Right forelimb (tissue), 1 donor: Measurements from ENCODE around the gene NOP56.
"Not testable (repeated sequence)": the region's sequence is repeated elsewhere in the genome, so short reads cannot be mapped to it uniquely, and the experiment has no call there.

Experiments used
- DNase-seq: peaks from one replicate; pipeline ENCODE4 v3.0.0-alpha.2; 2018

Gene NOP56

DNA sequence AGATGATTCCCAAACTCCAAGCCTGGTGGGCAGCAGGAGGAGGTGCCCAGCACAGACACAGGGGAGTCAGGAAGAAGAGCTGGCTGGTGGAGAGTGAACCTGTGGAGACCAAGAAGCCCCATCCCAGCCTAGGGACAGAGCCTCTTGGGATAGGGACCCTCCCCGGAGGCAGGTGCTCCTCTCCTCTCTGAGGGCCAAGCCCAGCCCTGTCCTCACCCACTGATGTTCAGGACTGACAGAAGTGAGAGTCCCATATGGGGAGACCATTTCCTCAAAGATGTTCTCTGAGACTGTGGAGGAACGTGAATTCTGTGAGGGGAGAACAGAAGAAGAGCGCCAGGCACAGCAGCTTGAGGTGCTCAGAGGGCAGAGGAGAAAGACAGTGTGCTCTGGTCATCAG, 37.8 kb downstream of the NOP56 start:
- no peak for DNase-seq

- no peak for DNase-seq
Observed at GRCh38 chr20:2690718-2691117, 38.3 kb downstream of the NOP56 start.

GRCh38 chr20:2691127-2691526, 38.7 kb downstream of the NOP56 start:
- DNase-seq, result no peak

GRCh38 chr20:2691663-2692035, 39.2 kb downstream of the NOP56 start:
- no peak for DNase-seq

DNA sequence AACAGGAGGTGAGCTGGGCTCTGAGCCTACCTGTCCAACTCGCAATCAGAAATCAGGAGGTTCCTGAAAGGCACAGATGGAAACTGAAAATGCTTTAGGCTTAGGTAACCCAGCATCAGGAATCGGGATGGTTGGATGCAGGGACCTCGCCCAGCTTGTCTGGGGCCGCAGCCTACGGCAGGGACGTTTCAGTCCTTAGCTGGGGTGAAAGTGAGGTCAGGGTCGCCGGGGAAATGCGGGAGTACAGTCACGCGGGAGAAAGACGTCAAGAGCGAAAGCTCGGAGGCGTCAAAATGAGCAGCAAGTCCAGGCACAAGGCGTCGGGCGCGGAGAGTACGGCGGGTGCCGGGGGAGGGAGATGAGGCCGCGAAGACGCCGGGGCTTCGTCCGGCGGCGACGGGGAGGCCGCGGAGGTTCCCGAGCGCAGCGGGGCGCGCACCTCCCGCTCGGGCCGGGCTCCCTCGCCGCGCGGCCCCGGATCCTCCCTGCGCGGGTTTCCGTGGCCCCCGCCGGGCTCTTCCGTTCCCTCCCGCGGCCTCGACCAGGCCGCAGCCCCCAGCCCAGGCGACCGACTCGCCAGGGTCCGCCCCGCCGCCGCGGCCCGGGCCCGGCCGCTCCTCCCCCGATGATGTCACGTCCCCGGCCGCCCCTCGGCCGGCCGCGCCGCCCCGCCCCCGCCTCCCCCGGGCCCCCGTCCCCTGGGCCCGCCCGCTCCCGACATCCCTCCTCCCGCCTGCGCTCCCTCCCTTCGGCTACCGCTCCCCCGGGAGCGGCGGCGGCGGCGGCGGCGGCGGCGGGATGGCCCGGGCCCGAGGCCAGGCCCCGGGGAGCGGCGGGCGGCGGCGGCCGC, 39.8 kb downstream of the NOP56 start, which contains the start of gene EBF4:
Gene EBF4, plus strand, starts transcription at position 745 of the 850 bp plus-strand sequence. CDS start 866 bp downstream, outside the sequence.
- DNase-seq, result peak; percentile 59

GRCh38 chr20:2692886-2693285, 40.5 kb downstream of the NOP56 start:
- no peak for DNase-seq

- DNase-seq, result no peak
Observed at GRCh38 chr20:2693286-2694007, 41.0 kb downstream of the NOP56 start.

DNA sequence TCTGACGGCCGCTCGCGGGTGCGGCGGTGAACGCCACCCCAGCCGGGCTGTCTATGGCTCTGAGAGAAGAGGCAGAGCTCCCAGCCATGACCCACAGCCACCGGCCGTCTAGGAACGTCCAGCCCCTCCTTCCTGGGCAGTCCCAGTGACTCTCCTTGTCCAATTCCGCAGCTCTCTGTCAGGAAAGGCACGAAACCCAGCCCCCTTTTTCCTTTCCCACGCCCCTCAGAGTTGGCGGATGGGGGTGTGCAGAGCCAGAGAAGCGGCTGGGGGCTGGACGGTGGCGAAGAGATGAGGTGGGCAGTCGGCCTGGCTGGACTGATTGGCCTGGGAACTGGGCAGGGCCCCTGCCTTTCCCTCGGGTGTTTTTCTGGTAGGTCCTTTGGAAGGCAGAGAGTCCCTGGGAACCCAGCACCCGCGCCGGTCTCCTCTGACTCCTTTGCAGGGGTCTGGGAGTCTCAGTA, 41.6 kb downstream of the NOP56 start:
- DNase-seq, result peak; percentile 39

DNA sequence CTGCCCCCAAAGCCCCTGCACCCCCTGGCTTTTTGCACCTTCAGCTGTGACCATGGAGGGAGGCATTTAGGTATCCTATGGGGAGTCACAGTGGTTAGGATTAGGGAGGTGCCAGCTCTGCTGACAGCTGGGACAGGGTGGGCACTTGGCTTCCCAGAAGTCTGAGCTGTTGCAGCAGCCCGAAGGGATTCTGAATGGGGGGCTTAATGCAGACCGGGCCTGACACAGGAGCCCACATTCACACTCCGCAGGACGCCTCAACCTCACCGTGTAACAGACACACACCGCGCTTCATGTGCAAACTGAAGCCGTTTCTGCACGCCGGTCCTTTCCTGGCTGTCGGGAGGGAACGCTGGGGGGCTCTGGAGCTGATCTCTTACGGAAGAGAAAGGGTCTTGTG, 42.1 kb downstream of the NOP56 start:
- peak; percentile 39 for DNase-seq

DNA sequence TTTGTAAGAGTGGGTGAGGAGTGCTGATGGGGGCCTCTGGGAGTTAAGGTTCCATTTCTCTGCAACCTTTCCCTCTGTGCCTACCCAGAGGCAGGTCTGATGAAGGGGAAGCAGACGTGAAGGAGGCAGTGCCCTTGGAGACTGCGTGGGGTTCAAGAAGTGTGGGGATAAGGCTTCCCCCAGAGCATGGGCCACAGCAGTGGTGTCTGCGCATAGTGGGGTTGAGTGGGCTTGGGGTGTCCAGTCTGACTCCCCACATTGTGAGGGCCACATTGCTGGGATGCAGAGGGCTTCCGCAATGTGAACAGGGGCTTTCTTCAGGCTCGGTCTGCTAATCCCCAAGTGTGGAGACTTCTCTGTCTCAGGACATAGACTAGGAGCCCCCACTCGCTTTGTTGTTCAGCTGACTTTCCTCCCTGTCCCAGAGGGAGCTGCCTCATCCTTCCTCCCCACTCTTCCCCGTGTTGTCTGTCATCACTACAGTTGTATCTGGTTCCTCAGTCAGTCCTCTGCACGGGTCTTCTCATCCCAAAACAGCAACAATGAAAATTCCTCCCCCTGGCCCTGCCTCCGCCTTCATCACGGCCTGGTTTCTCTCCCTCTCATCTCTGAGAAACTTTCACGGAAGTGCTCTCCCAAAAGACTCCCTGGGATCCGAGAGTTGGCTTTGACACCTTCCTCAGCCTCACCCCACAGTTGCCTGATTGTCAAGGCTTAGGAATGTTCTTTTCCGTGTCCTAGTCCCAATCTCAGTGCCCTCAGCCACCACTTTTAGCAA, 43.0 kb downstream of the NOP56 start:
- peak; percentile 38 for DNase-seq

DNA sequence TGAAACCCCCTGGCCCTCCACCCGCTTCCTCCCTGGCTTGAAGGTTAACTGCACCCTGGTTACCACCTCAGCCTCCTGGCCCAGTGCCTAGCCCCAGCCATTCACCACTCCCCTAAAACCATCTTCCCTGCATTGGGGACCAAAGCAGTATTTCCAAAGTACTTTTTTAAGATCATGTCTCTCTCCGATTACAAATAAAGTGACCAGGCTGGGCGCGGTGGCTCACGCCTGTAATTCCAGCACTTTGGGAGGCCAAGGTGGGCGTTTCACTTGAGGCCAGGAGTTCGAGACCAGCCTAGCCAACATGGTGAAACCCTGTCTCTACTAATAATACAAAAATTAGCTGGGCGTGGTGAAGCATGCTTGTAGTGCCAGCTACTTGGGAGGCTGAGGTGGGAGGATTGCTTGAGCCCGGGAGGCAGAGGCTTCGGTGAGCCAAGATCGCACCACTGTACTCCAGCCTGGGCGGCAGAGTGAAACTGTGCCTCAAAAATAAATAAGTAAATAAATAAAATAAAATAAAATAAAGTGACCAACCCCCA, 43.6 kb downstream of the NOP56 start:
- not testable (repeated sequence) for DNase-seq

DNA sequence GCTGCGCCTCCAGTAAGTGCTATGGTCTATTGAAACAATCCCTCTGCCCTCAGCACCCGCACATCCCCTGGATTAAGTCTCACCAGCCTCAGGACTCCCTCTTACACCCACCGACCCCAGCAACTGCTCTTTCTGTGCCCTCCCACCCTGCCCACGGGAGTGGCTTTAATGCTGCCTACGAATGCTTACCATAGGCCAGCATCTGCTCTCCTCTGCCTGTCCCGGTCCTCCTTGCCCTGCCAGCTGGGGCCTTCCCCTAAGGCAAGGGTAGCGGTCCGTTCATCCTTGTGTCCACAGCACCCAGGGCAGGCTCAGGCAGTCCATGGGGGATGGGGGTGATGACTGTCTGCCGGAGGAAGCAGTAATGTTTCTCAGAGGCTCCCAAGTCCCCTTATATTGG, 44.2 kb downstream of the NOP56 start:
- peak; percentile 30 for DNase-seq

DNA sequence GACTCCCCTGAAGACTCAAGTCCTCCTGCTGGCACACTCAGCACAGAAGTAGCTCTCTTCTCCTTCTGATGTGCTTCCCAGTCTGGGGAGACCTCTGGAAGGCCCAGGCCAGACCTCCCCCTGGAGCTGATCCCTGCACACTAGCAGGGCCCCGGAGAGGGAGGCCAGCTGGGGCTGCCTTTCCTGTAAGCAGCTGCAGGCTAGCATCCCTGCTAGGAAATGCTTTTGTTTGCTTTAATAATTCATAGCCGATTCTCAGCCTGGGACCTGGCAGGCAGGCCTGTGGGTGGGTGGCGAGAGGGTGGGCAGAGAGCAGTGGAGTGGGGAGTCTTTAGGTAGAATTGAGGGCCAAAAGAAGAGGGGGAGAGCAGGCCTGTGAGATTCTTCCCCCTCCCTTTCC, 45.3 kb downstream of the NOP56 start:
- DNase-seq, result peak; percentile 21

DNA sequence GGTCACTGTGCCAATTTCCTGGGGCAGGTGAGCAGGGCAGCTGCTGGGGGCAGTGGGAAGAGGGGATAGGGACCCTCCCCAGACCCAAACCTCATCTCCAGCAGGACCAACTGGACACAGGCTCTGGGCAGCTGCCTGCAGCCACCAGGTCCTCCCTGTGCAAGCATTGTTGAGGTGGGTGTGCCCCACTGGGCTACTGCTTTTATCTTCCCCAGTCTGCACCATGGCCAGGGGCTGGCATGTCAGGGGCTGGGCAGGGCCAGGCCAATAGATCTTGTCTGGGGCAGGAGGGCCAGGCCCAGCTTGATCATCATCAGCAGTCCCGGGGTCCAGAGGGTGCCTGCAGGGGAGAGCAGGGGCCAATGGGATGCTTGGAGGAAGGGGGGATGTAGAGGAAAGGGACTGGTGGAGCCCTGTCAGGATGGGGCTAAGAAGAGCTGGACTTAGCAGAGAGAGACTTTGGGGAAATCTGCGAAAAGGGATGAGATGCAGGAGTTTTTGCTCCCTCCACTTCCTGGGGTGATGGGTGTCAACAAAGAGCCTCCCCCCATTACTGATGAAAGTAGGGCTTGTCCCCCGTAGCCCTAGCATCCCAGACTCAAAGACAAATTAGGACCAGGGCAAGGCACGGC, 45.9 kb downstream of the NOP56 start:
- DNase-seq, result peak; percentile 36

DNA sequence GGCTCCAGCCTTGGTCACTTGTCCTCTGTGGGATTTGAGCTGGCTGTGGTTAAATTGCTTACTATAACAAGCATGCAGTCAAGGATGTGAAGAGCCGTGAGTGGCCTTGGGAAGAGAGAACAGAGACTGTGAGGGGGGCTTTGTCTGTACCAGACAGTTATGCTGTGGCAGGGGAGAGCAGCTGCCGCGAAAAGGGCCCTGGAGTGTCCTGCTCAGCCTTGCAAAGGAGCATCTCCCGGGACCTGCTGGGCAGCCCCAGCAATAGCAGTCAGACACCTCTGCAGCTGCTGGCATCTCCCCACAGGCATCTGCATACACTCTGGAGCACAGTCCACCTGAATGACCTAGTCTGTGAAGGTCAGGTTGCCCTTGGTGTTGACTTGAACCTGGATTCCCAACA, 46.5 kb downstream of the NOP56 start:
- peak; percentile 18 for DNase-seq

- peak; percentile 16 for DNase-seq
Observed at GRCh38 chr20:2699775-2700413, 47.5 kb downstream of the NOP56 start.

GRCh38 chr20:2700913-2701620, 48.6 kb downstream of the NOP56 start:
- DNase-seq, result no peak

- DNase-seq, result no peak
Observed at GRCh38 chr20:2701671-2702081, 49.2 kb downstream of the NOP56 start.

DNA sequence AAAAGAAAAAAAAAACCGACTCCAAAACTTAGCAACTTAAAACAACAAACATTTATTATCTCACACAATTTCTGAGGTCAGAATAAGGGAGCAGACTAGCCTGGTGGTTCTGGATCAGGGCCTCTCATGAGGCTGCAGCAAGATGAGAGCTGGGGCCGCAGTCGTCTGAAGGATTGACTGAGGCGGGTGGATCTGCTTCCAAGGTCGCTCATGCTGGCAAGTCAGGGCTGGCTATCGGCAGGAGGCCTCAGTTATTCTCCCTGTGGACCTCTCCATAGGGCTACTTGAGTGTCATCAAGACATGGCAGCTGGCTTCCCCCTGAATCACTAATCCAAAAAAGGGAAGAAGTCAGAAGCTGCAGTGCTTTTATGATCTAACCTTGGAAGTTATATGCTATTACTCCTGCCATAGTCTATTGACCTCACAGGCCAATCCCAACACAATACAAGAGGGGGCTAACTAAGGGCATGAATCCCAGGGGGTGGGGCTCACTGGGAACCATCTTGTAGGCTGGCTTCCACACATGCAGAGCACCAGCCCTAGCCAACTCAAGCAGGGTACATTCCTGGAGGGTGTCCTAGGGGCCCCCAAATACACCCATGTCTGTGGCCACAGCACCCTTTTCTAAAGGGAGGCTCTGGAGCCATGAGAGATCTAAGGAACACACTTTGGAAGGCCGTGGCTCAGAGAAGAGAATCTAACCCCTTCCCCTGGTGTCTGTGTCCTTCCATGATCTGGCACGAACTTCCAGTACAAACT, 51.5 kb downstream of the NOP56 start:
- no peak for DNase-seq

DNA sequence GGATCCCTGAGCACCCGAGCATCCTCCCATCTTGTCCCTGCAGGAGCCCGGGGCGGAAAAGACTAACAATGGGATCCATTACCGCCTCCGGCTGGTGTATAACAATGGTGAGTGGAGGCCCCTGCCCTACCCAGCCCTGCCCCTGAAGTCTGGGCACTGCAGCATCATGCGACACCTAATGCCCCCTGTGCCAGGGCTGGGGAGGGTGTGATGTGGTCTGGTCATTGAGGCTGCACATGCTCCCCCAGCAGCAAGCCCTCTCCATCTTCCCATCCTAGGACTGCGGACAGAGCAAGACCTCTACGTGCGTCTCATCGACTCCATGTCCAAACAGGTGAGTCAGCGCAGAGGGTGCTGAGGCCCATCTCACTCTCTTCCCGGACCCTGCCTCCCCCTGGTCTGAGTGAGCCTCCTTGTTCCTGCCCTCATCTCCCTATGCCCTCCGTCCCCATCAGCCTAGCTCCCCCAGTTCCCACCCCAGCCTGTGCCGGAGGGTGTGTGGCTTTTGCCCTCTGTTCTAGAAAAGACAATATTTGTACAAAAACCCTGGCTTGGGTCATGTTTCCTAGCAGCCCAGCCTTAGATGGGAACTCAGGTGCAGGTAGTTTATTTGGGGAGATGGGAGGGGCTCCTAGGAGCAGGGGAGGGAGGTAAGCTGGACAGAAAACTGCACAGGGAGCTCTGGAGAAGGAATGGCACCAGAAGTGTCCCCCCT, 53.7 kb downstream of the NOP56 start:
- DNase-seq, result no peak
